GM19372 (cell line): ENCODE data around the gene CHKA.

ENCODE experiments used
- ATAC-seq: cut with Tn5 transposase; IDR thresholded peaks from one replicate; pipeline ENCODE4 v1.9.1; 2021; ENCODE audit warnings: mild to moderate bottlenecking, low read depth, moderate library complexity; ENCODE audit not compliant: unreplicated experiment

Gene CHKA

GRCh38 chr11:68049509-68050370 is 71.4 kb downstream of the CHKA start:
- no peak for ATAC-seq

GRCh38 chr11:68048681-68049508 is 72.3 kb downstream of the CHKA start:
- ATAC-seq, result no peak

GRCh38 chr11:68047437-68048290 is 73.5 kb downstream of the CHKA start:
- no peak for ATAC-seq

GRCh38 chr11:68044898-68045351 is 76.3 kb downstream of the CHKA start:
- ATAC-seq, result no peak

- ATAC-seq, result no peak
Measured at GRCh38 chr11:68044145-68044813, 76.9 kb downstream of the CHKA start.

GRCh38 chr11:68043349-68044144 is 77.6 kb downstream of the CHKA start:
- no peak for ATAC-seq

GRCh38 chr11:68043029-68043348 is 78.2 kb downstream of the CHKA start:
- no peak for ATAC-seq

- ATAC-seq, result no peak
Measured at GRCh38 chr11:68042219-68043028, 78.8 kb downstream of the CHKA start.

- no peak for ATAC-seq
Measured at GRCh38 chr11:68041617-68042218, 79.5 kb downstream of the CHKA start.

- ATAC-seq, result no peak
Measured at GRCh38 chr11:68040957-68041591, 80.1 kb downstream of the CHKA start.

- ATAC-seq, result no peak
Measured at GRCh38 chr11:68040101-68040956, 80.9 kb downstream of the CHKA start.

GRCh38 chr11:68039526-68040086 is 81.6 kb downstream of the CHKA start:
- no peak for ATAC-seq

GRCh38 chr11:68038718-68039525 is 82.3 kb downstream of the CHKA start, which contains the start of gene TCIRG1:
TSS of gene TCIRG1 (plus strand) at chr11:68039025. CDS start at chr11:68041272, 2,247 bp downstream.
- no peak for ATAC-seq

GRCh38 chr11:68038226-68038717 is 82.9 kb downstream of the CHKA start:
- no peak for ATAC-seq
